Measurements from ENCODE around the gene ALG12.

ALG12 gene

GRCh38 chr22:49866134-49866533 lies 52.1 kb downstream of the ALG12 start:
- no peak for TF ChIP-seq CTCF (IDR thresholded peaks at IDR 0.05; ENCODE audit: low read depth, low read length)

GRCh38 chr22:49865156-49865555 lies 53.1 kb downstream of the ALG12 start:
- H3K4me3 ChIP-seq (ENCODE audit: low read depth, low read length) = no peak overlapping the region

More at GRCh38 chr22:49866134-49866533, 52.1 kb downstream of the ALG12 start:
- H3K4me3 ChIP-seq (ENCODE audit: low read depth, low read length) = no peak overlapping the region

GRCh38 chr22:49863931-49864330 lies 54.3 kb downstream of the ALG12 start:
- H3K4me3 ChIP-seq (ENCODE audit: low read depth, low read length) = no peak overlapping the region
- TF ChIP-seq CTCF (IDR thresholded peaks at IDR 0.05; ENCODE audit: low read depth, low read length) = no peak

More at GRCh38 chr22:49865156-49865555, 53.1 kb downstream of the ALG12 start:
- no peak for TF ChIP-seq CTCF (IDR thresholded peaks at IDR 0.05; ENCODE audit: low read depth, low read length)

- TF ChIP-seq CTCF (IDR thresholded peaks at IDR 0.05; ENCODE audit: low read depth, low read length) = no peak
- no peak overlapping the region for H3K4me3 ChIP-seq (ENCODE audit: low read depth, low read length)
These were observed 55.8 kb downstream of the ALG12 start for GRCh38 chr22:49862496-49862776.

GRCh38 chr22:49861642-49862495 lies 56.4 kb downstream of the ALG12 start:
- no peak overlapping the region for H3K4me3 ChIP-seq (ENCODE audit: low read depth, low read length)
- TF ChIP-seq CTCF (IDR thresholded peaks at IDR 0.05; ENCODE audit: low read depth, low read length) = no peak

- H3K4me3 ChIP-seq (ENCODE audit: low read depth, low read length) = no peak overlapping the region
- TF ChIP-seq CTCF (IDR thresholded peaks at IDR 0.05; ENCODE audit: low read depth, low read length) = no peak
These were observed 59.4 kb downstream of the ALG12 start for GRCh38 chr22:49858827-49859226.

GRCh38 chr22:49856766-49857618 lies 61.2 kb downstream of the ALG12 start:
- no peak for TF ChIP-seq CTCF (IDR thresholded peaks at IDR 0.05; ENCODE audit: low read depth, low read length)
- no peak overlapping the region for H3K4me3 ChIP-seq (ENCODE audit: low read depth, low read length)

Measured in WI38 (cell line).